HG02970 (cell line): ENCODE data around the gene EEFSEC.

Source experiments
- ATAC-seq: cut with Tn5 transposase; IDR thresholded peaks from one replicate; pipeline ENCODE4 v1.9.1; 2021; ENCODE audit warnings: mild to moderate bottlenecking, moderate library complexity, moderate number of reproducible peaks; ENCODE audit not compliant: unreplicated experiment, low FRiP score

The EEFSEC gene

DNA sequence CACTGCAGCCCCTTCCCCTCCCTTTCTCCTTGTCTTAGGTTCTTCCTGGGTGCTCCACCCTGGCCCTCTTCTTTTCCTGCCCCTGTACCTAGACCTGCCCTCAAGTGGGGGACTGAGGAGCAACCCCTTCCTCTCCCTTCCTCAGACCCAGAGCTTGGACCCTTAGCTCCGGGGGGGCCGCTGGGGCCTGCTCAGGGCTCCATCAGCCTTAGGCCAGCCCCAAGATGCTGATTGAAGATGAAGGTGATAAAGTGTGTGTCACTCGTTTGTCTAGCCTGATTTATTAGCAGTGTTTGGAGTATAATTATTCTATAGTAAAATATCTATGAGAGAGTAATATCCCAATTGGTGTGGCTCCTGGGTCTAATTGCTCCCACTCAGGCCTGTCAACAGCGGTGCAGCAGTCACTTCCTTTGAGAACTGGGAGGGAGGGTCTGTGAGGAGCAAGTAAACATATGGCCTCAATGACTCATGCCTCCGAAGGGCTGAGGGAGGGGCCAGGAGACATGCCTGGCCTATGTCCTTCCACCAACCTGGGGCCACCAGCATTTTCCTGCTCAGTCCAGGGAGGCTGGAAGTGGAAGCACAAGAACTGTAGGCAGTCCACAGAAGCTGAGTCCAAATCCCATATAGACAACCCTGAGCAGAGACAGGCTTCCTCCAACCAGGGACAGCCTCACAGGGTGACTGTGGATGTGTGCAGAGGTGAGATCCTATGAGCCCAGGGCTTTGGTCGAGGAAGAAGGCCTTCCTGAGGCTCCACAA, 190.2 kb downstream of the EEFSEC start:
- ATAC-seq, result no peak

- ATAC-seq, result no peak
Measured at GRCh38 chr3:128344052-128344735, 190.9 kb downstream of the EEFSEC start.

DNA sequence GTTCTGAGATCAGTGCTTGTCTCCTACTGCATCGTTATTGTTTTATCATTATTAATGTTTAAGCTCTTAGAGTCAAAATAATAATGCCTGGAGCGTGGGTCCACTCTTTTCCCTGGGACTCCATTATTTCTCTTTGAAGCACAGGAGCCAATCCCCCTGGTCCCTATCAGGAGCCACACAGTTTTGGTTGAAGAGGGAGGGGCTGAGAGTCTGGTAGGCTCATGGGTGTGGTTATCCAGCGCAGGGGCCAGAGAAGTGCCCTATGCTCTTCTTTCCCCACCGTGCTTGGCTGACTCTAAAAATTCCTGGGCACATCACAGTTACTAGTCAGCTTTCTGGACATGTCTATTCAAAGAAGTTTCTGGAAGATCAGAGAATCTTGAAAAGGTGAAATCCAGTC, 191.9 kb downstream of the EEFSEC start:
- ATAC-seq, result no peak

DNA sequence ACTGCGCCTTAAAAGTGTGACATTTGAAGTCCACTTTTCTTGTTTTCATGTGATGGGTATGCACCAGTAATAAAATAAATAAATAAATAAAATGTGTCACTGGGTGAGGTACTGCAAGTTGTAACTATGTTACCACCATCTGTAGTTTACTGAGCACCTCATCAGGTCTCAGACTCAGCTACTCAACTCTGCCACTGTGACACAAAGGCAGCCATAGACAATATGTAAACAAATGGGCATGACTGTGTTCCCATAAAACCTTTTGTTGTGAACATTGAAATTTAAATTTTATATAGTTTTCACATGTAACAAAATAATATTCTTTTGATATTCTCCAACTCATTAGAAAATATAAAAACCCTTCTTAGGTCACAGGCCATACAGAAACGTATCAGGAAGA, 193.3 kb downstream of the EEFSEC start:
- ATAC-seq, result no peak

- no peak for ATAC-seq
Measured at GRCh38 chr3:128347282-128347681, 194.0 kb downstream of the EEFSEC start.

DNA sequence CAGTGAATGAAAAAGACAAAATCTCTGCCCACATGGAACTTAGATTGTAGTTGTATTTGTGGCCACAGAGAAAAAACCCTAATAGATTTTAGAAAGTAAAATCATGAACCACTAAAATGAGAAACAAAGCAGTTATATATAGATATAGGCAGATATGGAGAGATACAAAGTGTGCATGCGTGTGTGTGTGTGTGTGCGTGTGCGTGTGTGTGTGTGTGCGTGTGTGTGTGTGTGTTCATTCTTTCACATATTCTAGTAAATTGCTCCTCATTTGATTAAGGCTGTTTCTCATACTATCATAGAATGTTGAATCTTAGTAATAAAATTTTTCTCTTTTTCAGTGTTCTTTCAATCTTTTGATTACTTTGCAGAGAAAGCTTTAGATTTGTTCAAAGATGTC, 194.8 kb downstream of the EEFSEC start:
- no peak for ATAC-seq

- ATAC-seq, result no peak
Measured at GRCh38 chr3:128348805-128349531, 195.7 kb downstream of the EEFSEC start.

DNA sequence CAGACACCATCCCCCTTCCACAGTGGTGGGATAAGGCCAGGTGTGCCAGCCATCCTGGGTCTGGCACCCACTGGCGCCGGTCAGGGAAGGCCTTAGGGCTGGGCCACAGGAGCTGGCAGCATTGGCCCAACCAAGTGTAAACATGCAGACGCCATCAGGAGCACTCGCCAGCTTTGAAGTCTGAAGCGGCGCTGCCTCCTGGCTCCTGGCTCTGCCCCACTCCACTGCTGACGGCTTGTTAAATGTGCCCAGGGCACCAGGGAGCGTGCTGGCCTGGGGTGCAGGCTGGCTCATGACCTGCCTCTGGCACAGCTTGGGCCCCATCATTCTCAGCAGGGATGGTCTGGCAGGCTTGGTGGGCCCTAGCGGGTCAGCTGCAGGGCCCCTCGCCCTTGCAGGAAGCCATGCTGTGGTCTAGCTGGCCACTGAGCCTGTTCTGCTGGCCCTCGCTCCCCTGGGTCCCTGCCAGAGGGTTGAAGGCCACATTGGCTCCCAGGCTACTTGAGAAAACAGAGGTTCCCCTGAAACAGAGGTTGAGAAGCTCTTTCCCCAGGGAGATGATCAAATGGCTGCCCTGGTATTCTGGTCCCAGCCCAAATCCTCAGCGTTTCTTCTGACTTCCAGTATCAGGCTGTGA, 196.8 kb downstream of the EEFSEC start:
- no peak for ATAC-seq

DNA sequence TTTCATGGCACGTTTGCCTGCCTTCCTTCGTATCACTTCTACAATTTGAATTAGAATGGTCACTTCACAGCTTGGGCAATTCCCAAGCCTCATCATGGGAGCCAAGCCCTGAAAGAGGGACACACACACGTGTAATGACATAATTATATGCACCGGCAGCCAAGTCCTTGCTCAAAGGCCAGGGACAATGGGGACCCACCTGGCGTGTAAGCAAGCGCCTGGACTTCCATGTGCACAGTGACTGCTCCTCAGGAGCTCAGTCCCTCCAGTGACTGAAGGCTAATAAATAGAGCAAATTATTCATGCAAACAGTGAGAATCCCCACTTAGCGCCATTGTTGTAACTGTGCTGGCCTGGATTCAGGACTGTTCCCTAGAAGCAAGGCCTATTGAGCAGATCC, 198.3 kb downstream of the EEFSEC start:
- no peak for ATAC-seq

GRCh38 chr3:128352326-128352725, 199.0 kb downstream of the EEFSEC start:
- no peak for ATAC-seq

DNA sequence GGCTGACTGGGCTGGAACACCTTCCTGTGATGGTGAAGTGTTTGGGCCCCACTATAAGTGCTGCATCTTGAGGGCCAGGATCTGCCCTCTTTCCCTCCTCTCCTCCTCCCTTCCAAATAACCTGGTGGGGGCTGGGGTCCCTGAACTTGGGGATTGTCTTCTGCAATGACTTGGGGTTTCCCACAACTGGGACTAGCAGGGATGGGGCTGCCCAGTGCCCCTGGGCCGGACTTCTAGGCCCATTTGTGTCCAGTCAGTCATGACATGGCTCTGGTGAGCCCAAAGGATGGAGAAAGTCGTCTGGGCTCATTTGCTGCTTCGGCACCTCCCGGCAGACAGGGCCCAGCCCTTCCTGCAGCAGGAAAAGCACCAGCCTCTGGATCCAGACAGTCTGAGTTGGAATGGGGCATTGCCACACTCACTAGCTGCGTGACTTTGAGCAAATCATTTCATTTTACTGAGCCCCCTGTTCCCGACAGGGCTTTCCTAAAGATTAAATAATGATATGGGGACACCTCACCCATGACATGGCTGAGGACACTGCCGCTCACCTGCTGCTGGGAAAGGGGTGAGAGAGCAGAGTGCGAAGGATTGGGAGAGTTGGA, 200.2 kb downstream of the EEFSEC start:
- ATAC-seq, result no peak

- ATAC-seq, result no peak
Measured at GRCh38 chr3:128353991-128354687, 200.9 kb downstream of the EEFSEC start.

GRCh38 chr3:128354788-128355542, 201.7 kb downstream of the EEFSEC start:
- ATAC-seq, result no peak

DNA sequence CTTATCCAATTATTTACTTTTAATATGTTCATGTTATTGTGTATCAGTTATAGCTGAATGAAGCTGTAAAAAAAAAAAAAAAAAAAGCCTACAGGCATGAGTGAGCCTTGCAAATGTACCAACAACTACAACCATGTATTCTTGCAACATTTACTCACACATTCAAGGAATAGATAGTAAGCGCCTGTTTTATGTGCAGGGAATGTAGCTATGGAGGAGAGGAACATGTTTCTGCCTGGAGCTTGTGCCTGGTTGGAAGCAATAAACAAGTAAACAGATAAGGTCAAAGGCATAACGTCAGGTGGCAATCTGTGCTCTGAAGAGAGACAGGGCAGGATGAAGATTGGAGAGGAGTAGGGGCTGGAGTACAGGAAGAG, 202.2 kb downstream of the EEFSEC start:
- no peak for ATAC-seq

- ATAC-seq, result no peak
Measured at GRCh38 chr3:128356822-128357221, 203.5 kb downstream of the EEFSEC start.

DNA sequence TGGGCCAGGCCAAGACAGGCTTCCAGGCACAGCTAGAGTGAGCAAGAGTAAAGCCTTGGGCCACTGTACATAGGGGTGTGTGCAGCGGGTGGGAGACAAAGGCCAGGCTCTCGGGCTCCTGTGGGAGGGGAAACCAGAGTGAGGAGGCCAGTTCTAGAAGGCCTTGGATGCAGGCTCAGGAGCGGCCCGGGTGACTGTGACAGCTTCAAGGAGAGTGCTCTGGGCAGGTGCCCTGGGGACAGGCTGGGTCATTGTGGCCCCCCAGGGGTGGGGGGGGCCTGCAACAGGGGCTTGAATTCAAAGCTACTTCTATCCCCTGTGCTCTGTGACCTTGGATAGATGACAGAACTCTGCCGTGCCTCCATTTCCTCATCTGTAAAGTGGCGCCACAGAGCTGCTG, 204.3 kb downstream of the EEFSEC start:
- ATAC-seq, result no peak

DNA sequence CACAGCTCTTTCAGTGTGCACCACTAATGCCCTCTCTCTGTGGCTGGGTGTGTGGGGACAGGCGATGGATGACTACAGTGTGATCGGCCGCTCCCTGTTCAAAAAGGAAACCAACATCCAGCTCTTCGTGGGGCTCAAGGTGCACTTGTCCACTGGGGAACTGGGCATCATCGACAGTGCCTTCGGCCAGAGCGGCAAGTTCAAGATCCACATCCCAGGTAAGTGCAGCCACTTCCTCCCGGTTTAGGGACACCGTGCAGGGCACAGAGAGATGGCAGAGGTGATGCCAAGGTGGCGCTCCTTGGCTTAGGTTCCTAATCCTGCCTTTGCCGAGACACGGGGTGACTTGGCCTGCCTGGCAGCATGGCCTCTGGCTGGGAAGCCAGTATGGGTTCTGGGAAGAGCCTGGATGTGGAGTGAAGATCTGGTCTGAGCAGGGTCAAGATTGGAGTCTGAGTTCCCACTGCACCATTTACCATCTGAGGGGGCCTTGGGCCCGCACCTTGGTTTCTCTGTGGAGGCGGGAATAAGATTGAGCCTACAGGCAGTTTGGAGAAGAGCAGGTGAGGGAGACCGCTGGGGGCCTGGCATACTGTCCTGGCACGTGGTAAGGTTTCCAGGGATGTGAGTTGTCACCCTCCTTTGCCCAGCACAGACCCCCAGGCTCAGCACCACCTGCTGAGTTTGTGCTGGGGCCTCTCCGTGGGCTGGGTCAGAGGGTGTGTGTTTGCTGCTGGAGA, 205.0 kb downstream of the EEFSEC start:
- no peak for ATAC-seq

DNA sequence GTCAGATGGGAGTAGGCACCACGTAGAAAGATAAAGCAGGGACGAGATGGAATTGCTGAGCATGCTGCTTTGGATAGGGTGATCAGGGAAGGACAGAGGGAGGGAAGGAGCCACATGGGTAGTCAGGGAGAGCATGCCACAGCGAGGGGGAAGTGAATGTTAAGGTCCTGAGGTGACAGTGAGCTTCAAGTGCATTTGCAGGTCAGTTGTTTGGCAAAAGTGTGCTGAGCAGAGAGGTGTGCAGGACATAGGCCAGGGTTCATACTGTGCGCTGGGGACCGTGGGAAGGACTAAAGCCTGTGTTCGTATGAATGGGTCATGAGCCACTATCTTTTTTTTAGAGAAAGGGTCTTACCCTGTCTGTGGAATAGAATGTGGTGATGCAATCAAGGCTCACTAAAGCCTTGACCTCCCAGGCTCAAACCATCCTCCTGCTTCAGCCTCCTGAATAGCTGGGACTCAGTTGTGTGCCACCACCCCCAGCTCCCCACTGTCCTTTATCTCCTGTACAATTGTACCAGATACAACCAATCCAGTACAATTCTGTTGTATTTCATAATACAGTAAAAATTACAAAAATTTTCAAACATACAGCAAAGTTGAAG, 205.9 kb downstream of the EEFSEC start:
- no peak for ATAC-seq
